A549 treated with AZD9567 at 1 μM for 4 hours (cell line): Measurements from ENCODE around the gene TRIP12. TPM values are rescaled to one million over a fixed set of nuclear protein-coding genes. Genes with fewer than 3 reads are reported as not detected.

Source experiments
- total RNA-seq: library from RNA; stranded (reverse); fragments of 200-300 nt; extraction: Qiagen RNA extraction; gene quantifications from 5 replicates; pipeline ENCODE4 v1.2.3, GENCODE V29; 2022; ENCODE audit not compliant: insufficient read depth

The TRIP12 gene
- 77.0 to 153 TPM (median 87.8 TPM) in 5 replicates for total RNA-seq

DNA sequence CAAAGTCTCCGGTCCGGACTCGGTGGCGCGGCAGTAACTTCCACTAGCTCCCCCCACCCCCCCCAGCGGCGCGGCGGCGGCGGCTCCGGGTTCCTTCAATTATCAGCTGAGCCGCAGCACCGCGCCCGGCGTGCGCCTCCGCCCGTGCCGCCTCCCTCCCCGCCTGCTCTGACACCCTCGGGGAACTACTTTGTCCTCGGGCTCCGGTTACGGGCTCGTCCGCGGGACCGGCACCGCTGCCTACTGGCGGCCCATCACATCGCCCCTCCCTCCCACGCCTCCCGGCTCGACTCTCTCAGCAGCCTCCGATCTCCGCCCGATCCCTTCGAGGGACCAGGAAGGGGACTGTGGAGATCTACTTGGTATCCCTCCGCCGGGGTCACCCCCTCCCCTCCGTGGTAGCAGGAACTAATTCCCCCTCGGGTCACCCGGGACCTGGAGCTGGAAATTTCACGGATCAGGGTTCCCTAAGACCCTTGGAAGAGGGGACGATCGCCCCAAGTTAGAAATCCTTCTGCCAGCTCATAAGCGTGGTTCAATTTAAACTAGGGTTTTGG is at the start of gene TRIP12:
Gene TRIP12, minus strand, starts transcription at position 118 of the 557 bp plus-strand sequence. CDS start 41,930 bp downstream, outside the sequence.

DNA sequence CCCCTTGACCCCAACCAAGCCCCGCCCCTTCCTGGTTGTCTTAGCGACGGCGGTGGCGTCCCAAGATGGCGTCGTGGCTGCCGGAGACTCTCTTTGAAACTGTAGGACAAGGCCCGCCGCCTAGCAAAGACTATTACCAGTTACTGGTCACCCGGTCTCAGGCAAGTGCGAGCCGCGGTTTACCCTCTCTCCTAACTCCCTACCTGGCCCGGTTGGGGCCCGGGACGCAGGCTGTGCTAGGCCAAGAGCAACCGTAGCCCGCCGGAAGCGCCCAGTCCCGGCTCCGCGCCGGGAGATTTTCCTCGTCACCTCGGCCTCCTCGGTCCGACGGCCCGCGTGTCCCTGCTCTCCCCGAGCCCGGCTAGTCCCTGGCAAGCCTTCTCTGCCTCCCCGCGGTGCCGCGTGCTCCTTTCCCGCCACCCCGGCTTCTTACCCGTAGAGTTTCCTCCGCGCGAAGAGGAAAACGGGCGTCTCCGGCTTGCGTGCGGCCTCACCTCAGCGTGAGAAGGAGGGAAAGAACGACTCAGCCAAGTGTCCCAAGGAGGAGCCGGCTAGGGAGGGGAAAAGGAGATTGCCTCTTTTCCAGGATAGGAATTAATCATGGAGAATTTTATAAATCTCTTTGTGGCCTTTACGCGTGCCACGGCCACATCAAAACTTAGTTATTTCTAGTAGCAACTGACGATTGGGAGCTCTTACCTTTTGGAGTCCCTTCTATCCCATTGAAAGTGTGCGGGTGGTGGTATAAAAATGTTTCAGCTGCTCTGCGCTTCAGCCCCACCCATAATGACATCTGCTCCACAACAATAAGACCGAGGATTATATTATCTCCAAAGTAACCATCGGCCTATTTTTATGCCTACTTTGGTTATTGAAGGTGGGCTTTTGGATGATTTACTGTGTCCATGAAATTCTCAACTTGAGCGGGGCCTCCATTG is 909 bp upstream of the TRIP12 start, which contains the start of gene FBXO36:
Gene FBXO36, plus strand, starts transcription at position 55 of the 938 bp plus-strand sequence. Its CDS starts 11 bp downstream, at position 66.

DNA sequence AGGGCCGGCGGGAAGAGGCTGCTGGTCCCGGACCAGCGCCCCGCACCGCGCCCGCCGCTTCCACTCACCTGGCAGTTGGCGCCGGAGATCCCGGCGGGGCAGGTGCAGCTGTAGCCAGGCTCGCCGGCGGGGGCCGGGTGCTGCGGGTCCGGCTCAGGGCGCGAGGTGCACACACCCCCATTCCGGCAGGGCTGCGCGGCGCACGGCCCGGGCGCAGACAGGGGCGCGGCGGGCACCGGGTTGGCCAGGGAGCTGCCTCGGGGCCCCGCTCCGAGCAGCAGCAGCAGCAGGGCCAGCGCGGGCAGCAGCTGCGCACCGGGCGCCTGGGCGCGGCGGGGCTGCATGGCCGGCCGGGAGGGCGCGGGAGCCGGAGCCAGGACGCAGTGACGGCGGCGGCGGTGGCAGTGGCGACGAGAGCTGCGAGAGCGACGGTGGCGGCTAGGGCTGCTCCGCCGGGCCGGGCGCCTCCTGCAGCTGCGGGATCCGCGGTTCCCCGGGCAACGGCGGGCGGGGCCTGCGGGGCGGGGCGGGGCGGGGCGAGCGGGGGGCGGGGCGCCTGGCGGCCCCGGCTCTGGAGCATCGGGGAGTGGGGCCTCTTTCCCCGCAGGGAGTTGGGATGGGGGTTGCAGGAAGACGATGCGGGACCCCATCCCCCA is 207.6 kb downstream of the TRIP12 start, which contains the start of gene DNER:
Gene DNER, minus strand, starts transcription at position 476 of the 656 bp plus-strand sequence. Its CDS starts 132 bp downstream, at position 344.

Other genes with a start within 250 kb of the TRIP12 start
- 6.9 to 11.0 TPM (median 8.8 TPM) in 5 replicates for gene DNER, start 207.5 kb downstream of the TRIP12 start, total RNA-seq
- gene FBXO36, start 494 bp upstream of the TRIP12 start, total RNA-seq = 1.2 to 2.5 TPM (median 1.4 TPM) in 5 replicates
- gene SLC16A14, start 146.9 kb upstream of the TRIP12 start, total RNA-seq = 0.56 to 1.1 TPM (median 0.65 TPM) in 4 of 5 replicates, not detected in the other